ENCODE results near the gene QRSL1. TPM values are rescaled to one million over a fixed set of nuclear protein-coding genes. Genes with fewer than 3 reads are reported as not detected.

QRSL1 gene
- total and polyA plus RNA-seq, 12 donors: 4.8 to 23.0 (median 11.0) TPM

GRCh38 chr6:106637717-106638341, 8.5 kb downstream of the QRSL1 start:
- WGBS, 4 donors: 65 to 76% (median 71%) methylated on average over 6 of the region's 6 CpGs
- intact Hi-C loops (cut with DNase I): no loop called here
- no peaks in the 10 kb centered on the region for H3K9me3 ChIP-seq (replicated peaks in 1 of 3)
- DNase-seq: no peak
- no peak overlapping the region for H3K27ac ChIP-seq
- no peaks in the 10 kb centered on the region for H3K4me1 ChIP-seq (replicated peaks in 1 of 2)
- no peak overlapping the region for H3K4me3 ChIP-seq
- H3K36me3 ChIP-seq (replicated peaks in 1 of 2): no peaks in the 10 kb centered on the region
- TF ChIP-seq CTCF (IDR thresholded peaks at IDR 0.05) (no peak), POLR2A (IDR thresholded peaks at IDR 0.05) (no peak)
- H3K27me3 ChIP-seq: no peaks in the 10 kb centered on the region

- no peaks in the 10 kb centered on the region for H3K9me3 ChIP-seq (replicated peaks in 1 of 3)
- H3K4me1 ChIP-seq (replicated peaks in 1 of 2): no peaks in the 10 kb centered on the region
- peaks cover 0 to 12% of the 10 kb centered on the region in 2 donors for H3K36me3 ChIP-seq (replicated peaks in 1 of 2)
- TF ChIP-seq CTCF (IDR thresholded peaks at IDR 0.05): no peak
- no peak for TF ChIP-seq POLR2A (IDR thresholded peaks at IDR 0.05)
- DNase-seq: no peak
- intact Hi-C loops (cut with DNase I): no loop called here
- no peak overlapping the region for H3K27ac ChIP-seq
- H3K27me3 ChIP-seq: no peaks in the 10 kb centered on the region
- 84 to 88% (median 85%) methylated on average over 4 of the region's 4 CpGs for WGBS, 4 donors
- H3K4me3 ChIP-seq: no peak overlapping the region
Observed at GRCh38 chr6:106639812-106640211, 10.4 kb downstream of the QRSL1 start.

GRCh38 chr6:106642476-106642875, 13.1 kb downstream of the QRSL1 start:
- Histone ChIP-seq H3K27me3 (no peaks in the 10 kb centered on the region), H3K4me3 (no peak overlapping the region), H3K4me1 (replicated peaks in 1 of 2) (no peaks in the 10 kb centered on the region), H3K36me3 (replicated peaks in 1 of 2) (peaks cover 0 to 25% of the 10 kb centered on the region in 2 donors), H3K27ac (no peak overlapping the region), H3K9me3 (replicated peaks in 1 of 3) (no peaks in the 10 kb centered on the region)
- no peak for TF ChIP-seq CTCF (IDR thresholded peaks at IDR 0.05)
- no peak for TF ChIP-seq POLR2A (IDR thresholded peaks at IDR 0.05)
- no peak for DNase-seq
- WGBS, 4 donors: 93 to 96% (median 94%) methylated on average over 4 of the region's 4 CpGs
- intact Hi-C loops (cut with DNase I): no loop called here

- Histone ChIP-seq H3K4me1 (replicated peaks in 1 of 2) (no peaks in the 10 kb centered on the region), H3K9me3 (replicated peaks in 1 of 3) (no peaks in the 10 kb centered on the region), H3K27me3 (no peaks in the 10 kb centered on the region), H3K36me3 (replicated peaks in 1 of 2) (peaks cover 0 to 25% of the 10 kb centered on the region in 2 donors), H3K4me3 (no peak overlapping the region), H3K27ac (no peak overlapping the region)
- 78 to 100% (median 97%) methylated on average over 2 of the region's 2 CpGs for WGBS, 4 donors
- intact Hi-C loops (cut with DNase I): no loop called here
- DNase-seq: no peak
- no peak for TF ChIP-seq POLR2A (IDR thresholded peaks at IDR 0.05)
- TF ChIP-seq CTCF (IDR thresholded peaks at IDR 0.05): no peak
Observed at GRCh38 chr6:106643061-106643460, 13.7 kb downstream of the QRSL1 start.
